Testis (tissue), 2 donors: ENCODE measurements around the gene OR52H1.

Experiments used
- CTCF ChIP-seq, 3 experiments: fragments of 450-650 bp in 2 of 3; fragments of 200-600 bp in 1 of 3; sonication (generic) in 1 of 3; IDR thresholded peaks; one replicate each; pipeline ENCODE4 v1.5.1; 2016 to 2019; ENCODE audit warnings: antibody characterized with exemption in 3 of 3, mild to moderate bottlenecking in 2 of 3, moderate library complexity in 1 of 3
- POLR2A ChIP-seq: fragments of 450-650 bp; IDR thresholded peaks from one replicate; pipeline ENCODE4 v1.6.1; 2017; ENCODE audit warnings: antibody characterized with exemption, mild to moderate bottlenecking, moderate library complexity

- TF ChIP-seq CTCF (IDR thresholded peaks at IDR 0.05): no peak
- no peak for TF ChIP-seq POLR2A
Observed at GRCh38 chr11:5534046-5534445, 14.3 kb downstream of the OR52H1 start.
